Sigmoid colon (tissue), 7 donors: Measurements from ENCODE around the gene CDC42BPB. TPM values are rescaled to one million over a fixed set of nuclear protein-coding genes. Genes with fewer than 3 reads are reported as not detected.

Experiments
- DNase-seq: peaks from one replicate; pipeline ENCODE4 v3.0.0-alpha.2; 2019
- H3K27ac ChIP-seq, 4 donors: fragments of 200-600 bp; sonication (generic); one replicate each; pipeline ENCODE4 v1.5.1; 2016 to 2019; ENCODE audit warnings: mild to moderate bottlenecking in 1 of 4
- H3K27me3 ChIP-seq, 3 donors: fragments of 200-600 bp; sonication (generic); one replicate each; pipeline ENCODE4 v1.5.1; 2019; ENCODE audit warnings: mild to moderate bottlenecking in 1 of 3
- H3K36me3 ChIP-seq, 4 donors: fragments of 200-600 bp; sonication (generic); one replicate each; pipeline ENCODE4 v1.5.1; 2016 to 2019
- H3K4me1 ChIP-seq, 4 donors: fragments of 200-600 bp; sonication (generic); one replicate each; pipeline ENCODE4 v1.5.1; 2017 to 2019
- H3K4me3 ChIP-seq, 4 donors: fragments of 200-600 bp; sonication (generic); one replicate each; pipeline ENCODE4 v1.5.1; 2017 to 2019; ENCODE audit warnings: mild to moderate bottlenecking in 2 of 4, moderate library complexity in 1 of 4
- H3K9me3 ChIP-seq, 4 donors: fragments of 200-600 bp in 3 of 4; sonication (generic) in 3 of 4; one replicate each; pipeline versions ENCODE4 v1.5.1 to v1.6.1; 2013 to 2019
- CTCF ChIP-seq, 4 experiments: fragments of 450-650 bp in 3 of 4; fragments of 200-600 bp in 1 of 4; IDR thresholded peaks; one replicate each; pipeline ENCODE4 v1.5.1; 2016 to 2019; ENCODE audit warnings: antibody characterized with exemption in 4 of 4, mild to moderate bottlenecking in 3 of 4, moderate library complexity in 2 of 4
- EP300 ChIP-seq, 4 donors: sonication (generic); formaldehyde crosslinking; IDR thresholded peaks; one replicate each; pipeline ENCODE4 v1.6.1; 2017; ENCODE audit warnings: antibody characterized with exemption in 4 of 4
- POLR2A ChIP-seq, 2 donors: fragments of 450-650 bp; IDR thresholded peaks; one replicate each; pipeline ENCODE4 v1.6.1; 2016; ENCODE audit warnings: antibody characterized with exemption in 2 of 2, mild to moderate bottlenecking in 2 of 2, moderate library complexity in 2 of 2
- POLR2AphosphoS5 ChIP-seq, 4 donors: sonication (generic); formaldehyde crosslinking; IDR thresholded peaks; one replicate each; pipeline ENCODE4 v1.6.1; 2017; ENCODE audit warnings: antibody characterized with exemption in 4 of 4
- WGBS, 2 donors: extraction: QIAGEN DNeasy Blood & Tissue Kit; methylation state at CpG; one replicate each; pipeline ENCODE4 v1.1.7; 2013; 5-methylcytosine and 5-hydroxymethylcytosine counted together
- intact Hi-C: fragments of 100-400 bp; cut with DNase I; formaldehyde crosslinking; loops from one replicate; pipeline ENCODE4 v1.15.1; 2023
- polyA plus RNA-seq, 3 donors: library from polyadenylated mRNA; stranded (reverse); fragments of 200-250 nt; gene quantifications; one replicate each; pipeline ENCODE4 v1.2.3, GENCODE V29; 2013
- total RNA-seq, 4 donors: library from RNA; depleted of rRNA; stranded (reverse); fragments of >200 nt; gene quantifications; one replicate each; pipeline ENCODE4 v1.1.0, GENCODE V29; 2016
- donor health status: healthy with polysubstance abuse.
- donor health status: Bipolar disorder and iron deficiency.
- donor health status: healthy.

The CDC42BPB gene
- total and polyA plus RNA-seq, 7 donors, result 18.0 to 82.3 (median 58.5) TPM

DNA sequence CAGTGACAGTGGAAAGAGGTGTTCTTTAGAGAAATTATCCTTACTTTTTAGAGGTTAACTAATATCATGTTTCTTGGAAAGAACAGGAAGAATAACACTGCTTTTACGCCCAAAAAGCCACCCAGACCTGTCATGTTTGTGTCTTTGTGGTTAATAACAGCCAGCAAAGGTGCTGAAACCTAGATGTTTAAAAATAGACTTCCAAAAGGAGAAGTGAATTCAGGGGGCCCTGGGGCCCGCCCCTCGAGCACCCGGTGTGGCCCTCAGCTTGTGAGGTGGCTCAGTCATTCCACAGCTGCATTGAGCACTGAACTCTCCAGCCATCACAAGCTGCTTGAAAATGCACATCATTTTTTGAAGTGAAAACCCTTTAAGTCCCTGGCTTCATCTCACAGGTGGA is 155.7 kb downstream of the CDC42BPB start:
- no peak overlapping the region for H3K4me3 ChIP-seq
- DNase-seq, result no peak
- no peaks in the 10 kb centered on the region for H3K9me3 ChIP-seq
- H3K27me3 ChIP-seq, result no peaks in the 10 kb centered on the region
- no peak overlapping the region for H3K27ac ChIP-seq
- intact Hi-C loops, result no loop called here
- WGBS, 2 donors, result 55 to 84% methylated on average over 4 of the region's 4 CpGs
- no peaks in the 10 kb centered on the region for H3K4me1 ChIP-seq
- peaks cover 0 to 53% (median 9%) of the 10 kb centered on the region in 4 donors for H3K36me3 ChIP-seq
- no peak for TF ChIP-seq CTCF (IDR thresholded peaks at IDR 0.05)
- no peak for TF ChIP-seq POLR2A (IDR thresholded peaks at IDR 0.05)
- no peak for TF ChIP-seq POLR2AphosphoS5 (IDR thresholded peaks at IDR 0.05)

DNA sequence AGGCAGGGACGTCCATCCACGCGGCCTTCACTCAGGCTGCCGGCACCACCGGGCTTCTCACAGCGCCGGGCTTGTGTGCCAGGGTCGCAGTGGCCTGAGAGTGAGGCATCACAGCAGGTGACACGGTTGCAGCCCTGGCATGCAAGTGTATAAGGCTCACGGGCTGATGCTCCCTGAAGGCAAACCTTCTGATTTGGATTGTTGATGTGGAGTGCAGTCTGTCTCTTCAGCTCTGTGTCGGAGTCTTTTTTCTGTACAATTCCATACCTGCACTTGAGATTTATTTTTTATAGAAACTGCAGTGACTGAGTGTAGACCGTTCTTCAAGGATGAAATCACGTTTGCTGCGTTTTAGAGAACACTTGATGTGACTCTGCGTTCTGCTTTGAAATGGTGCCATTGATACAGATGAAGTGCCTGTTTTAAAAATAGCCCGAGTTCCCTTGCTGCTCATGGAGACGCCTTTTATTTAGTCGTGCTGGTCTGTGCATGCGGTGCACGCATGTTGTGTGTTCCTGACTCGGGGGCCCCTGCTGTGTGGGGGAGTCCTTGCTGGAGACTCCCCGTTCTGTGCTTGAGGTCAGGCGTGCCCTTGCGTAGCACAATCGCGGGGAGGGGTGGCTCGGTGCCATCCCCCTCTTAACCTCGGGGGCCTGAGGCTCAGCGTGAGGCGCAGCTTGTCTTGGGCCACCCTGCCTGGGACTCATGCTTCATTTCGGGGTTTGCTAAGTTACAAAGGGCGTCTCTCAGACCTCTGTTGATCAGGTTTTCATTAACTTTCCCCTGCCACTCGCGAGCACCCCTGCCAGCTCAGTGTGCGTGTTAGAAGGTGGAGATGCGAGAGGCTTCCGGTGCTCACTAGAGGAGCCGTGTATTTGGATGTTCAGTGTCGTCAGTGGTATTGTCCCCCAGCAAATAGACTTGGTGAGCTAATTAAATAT is 156.4 kb downstream of the CDC42BPB start:
- no peaks in the 10 kb centered on the region for H3K4me1 ChIP-seq
- 70 to 90% methylated on average over 39 of the region's 39 CpGs for WGBS, 2 donors
- H3K4me3 ChIP-seq, result no peak overlapping the region
- intact Hi-C loops, result no loop called here
- H3K27ac ChIP-seq, result no peak overlapping the region
- no peak for TF ChIP-seq POLR2AphosphoS5 (IDR thresholded peaks at IDR 0.05)
- TF ChIP-seq POLR2A (IDR thresholded peaks at IDR 0.05), result no peak
- TF ChIP-seq CTCF (IDR thresholded peaks at IDR 0.05), result no peak
- TF ChIP-seq EP300 (IDR thresholded peaks at IDR 0.05), result no peak
- no peak for DNase-seq
- H3K36me3 ChIP-seq, result peaks cover 0 to 47% (median 9%) of the 10 kb centered on the region in 4 donors
- H3K27me3 ChIP-seq, result no peaks in the 10 kb centered on the region
- H3K9me3 ChIP-seq, result no peaks in the 10 kb centered on the region

GRCh38 chr14:102899516-102899900 is 157.8 kb downstream of the CDC42BPB start:
- H3K27ac ChIP-seq, result no peak overlapping the region
- TF ChIP-seq EP300 (IDR thresholded peaks at IDR 0.05), result no peak
- TF ChIP-seq POLR2A (IDR thresholded peaks at IDR 0.05), result no peak
- TF ChIP-seq POLR2AphosphoS5 (IDR thresholded peaks at IDR 0.05), result no peak
- no peak for TF ChIP-seq CTCF (IDR thresholded peaks at IDR 0.05)

GRCh38 chr14:102898776-102899515 is 158.4 kb downstream of the CDC42BPB start:
- Histone ChIP-seq H3K4me1 (peaks cover 0 to 5% (median under 1%) of the 10 kb centered on the region in 4 donors), H3K4me3 (no peak overlapping the region), H3K27ac (no peak overlapping the region), H3K9me3 (no peaks in the 10 kb centered on the region), H3K36me3 (peaks cover 0 to 34% (median 8%) of the 10 kb centered on the region in 4 donors), H3K27me3 (no peaks in the 10 kb centered on the region)
- no peak for DNase-seq
- intact Hi-C loops, result no loop called here
- 77 to 88% methylated on average over 18 of the region's 18 CpGs for whole genome bisulfite sequencing, 2 donors
- TF ChIP-seq POLR2AphosphoS5 (IDR thresholded peaks at IDR 0.05) (no peak), CTCF (IDR thresholded peaks at IDR 0.05) (no peak), POLR2A (IDR thresholded peaks at IDR 0.05) (no peak), EP300 (IDR thresholded peaks at IDR 0.05) (no peak)

More at GRCh38 chr14:102899516-102899900, 157.8 kb downstream of the CDC42BPB start:
- 96% methylated on average over 8 of the region's 8 CpGs for WGBS, 2 donors
- Histone ChIP-seq H3K36me3 (peaks cover 0 to 35% (median 9%) of the 10 kb centered on the region in 4 donors), H3K4me1 (no peaks in the 10 kb centered on the region), H3K9me3 (no peaks in the 10 kb centered on the region), H3K4me3 (no peak overlapping the region), H3K27me3 (no peaks in the 10 kb centered on the region)
- no peak for DNase-seq
- intact Hi-C loops, result no loop called here
